Left hindlimb (tissue), 1 donor: ENCODE data around the gene SSRP1.
"Not testable (repeated sequence)": the region's sequence is repeated elsewhere in the genome, so short reads cannot be mapped to it uniquely, and the experiment has no call there.

ENCODE experiments used
- DNase-seq: peaks from one replicate; pipeline ENCODE4 v3.0.0-alpha.2; 2018

The SSRP1 gene

DNA sequence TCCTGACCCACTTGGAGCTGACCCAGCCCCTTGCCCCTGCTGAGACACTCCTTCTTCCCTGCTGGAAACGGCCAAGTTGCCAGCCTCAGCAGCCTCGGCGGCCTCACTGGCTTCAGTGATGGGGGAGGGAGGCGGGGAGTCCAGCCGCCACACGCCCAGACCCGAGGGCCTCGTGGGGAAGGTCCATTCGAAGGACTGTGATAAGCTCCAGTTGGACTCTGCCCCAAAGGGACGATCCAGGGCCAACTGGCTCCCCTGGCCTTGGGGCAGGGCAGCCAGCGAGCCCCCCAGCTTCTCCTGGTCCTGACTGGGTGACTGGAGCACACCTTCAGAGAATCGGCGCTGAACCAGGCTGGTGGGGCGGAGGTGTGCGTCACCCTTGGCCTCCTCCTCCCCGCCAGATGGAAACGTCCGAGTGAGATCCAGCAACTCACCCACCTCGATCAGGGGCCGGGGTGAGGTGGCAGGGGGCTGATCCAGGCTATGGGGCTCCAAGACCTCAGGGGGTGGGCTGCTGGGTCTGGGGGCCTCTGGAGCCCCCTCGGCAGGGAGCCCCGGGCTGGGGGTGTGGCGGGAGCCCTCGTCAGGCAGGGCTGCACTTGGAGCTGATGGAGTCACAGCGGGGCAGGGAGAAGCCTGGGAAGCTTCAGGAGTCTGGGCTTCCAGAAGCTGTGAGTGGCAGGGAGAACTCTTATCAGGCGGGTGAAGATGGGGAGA is 22.5 kb downstream of the SSRP1 start:
- DNase-seq: peak; percentile 31

DNA sequence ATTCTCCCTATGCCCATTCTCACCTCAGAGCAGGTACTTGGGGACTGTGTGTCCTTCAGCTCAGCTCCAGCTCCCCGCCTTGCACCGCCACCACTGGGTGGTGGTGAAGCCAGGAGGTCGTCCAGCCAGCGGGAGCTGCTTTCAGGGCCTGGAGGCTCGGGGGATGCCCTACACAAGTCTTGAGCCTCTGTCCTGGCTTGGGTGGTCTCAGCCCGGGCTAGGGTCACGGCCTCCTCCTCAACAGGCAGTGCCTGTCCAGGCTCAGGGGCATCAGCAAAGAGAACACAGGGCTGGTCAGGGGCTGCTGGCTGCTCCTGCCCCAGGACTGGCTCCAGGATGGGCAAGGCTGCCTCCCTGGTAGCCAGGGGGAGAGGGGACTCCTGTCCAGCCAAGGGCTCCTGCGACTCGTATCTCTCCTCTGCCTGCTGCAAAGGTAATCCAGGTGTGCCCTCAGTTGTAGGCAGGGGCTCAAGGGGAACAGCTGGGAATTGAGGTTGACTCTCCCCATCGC is 23.1 kb downstream of the SSRP1 start:
- peak; percentile 21 for DNase-seq

DNA sequence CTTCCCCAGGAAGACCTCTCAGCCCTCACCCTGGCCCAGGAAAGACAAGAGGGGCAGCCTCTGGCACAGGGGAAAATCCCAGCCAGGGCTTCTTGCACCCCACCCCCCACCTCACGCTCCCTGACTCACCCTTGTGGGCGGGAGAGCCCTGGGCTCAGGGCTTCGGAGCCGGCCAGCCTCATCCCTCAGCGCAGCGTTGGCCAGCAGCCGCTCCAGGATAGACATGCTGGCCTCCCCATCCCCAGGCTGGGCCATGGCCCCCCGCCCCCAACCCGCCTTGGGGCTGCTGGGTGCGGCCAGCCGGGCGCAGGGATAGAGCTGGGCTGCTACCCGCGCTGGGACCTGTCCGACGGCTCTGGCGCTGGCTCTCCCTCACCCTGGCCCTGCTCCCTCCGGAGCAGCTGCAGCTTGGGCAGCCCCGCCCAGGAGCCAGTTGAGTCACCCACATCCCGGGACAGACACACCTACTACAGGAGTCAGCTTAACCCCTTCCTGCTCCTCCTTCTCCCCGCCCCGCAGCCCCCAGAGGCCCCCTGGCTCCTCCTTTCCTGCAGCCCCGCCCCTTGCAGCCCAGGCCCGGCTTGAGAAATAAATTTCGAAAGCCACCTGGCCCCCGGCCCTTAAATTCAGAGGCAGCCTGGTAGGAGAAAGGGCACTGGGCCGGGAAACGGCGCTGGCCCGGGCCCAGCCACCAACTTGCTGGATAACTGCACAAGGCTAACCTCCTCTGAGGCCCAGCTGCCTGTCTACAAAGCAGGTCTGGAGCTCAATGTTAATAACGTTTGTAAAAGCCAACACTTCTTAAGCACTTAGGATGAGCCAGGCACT is 24.4 kb downstream of the SSRP1 start:
- peak; percentile 90 for DNase-seq

DNA sequence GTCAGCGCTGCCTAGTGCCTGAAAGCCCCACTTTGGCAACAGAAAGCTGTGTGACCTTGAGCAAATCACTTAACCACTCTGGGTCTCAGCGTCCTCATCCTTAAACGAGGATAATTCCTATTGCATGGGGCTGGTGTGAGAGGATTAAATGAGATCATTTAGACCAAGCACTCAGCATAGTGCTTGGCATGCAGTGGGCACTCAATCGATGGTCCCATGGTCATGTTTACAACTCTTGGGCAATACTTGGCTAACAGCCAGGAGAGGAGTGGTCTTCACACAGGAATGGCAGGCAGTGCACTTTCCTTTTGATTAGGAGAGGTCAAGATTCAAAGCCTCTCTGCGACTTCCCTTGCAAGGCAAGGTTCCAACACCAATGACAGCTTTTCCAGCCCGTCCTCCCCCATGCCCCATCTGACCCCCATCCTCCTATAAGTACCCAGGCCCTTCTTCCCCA is 25.0 kb downstream of the SSRP1 start:
- DNase-seq: no peak

DNA sequence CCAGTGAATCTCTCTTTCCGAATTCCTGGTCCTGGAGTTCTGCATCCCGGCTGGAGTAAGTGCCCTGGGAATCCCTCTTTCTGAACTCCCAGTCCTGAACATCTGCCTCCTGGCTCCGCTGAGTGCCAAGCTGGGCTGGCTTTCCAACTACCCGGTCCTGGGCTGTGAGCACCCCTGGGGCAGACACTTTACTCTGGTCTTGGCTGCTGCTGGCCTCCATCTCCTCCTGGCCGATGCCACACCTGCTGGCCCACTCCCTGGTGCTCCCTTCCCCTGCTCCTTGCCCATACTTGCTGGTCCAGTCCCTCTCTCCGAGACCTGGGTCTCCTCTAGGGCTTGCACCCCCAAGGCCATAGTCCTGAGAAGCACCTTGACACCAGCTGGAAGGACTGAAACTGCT is 25.6 kb downstream of the SSRP1 start:
- DNase-seq: no peak

DNA sequence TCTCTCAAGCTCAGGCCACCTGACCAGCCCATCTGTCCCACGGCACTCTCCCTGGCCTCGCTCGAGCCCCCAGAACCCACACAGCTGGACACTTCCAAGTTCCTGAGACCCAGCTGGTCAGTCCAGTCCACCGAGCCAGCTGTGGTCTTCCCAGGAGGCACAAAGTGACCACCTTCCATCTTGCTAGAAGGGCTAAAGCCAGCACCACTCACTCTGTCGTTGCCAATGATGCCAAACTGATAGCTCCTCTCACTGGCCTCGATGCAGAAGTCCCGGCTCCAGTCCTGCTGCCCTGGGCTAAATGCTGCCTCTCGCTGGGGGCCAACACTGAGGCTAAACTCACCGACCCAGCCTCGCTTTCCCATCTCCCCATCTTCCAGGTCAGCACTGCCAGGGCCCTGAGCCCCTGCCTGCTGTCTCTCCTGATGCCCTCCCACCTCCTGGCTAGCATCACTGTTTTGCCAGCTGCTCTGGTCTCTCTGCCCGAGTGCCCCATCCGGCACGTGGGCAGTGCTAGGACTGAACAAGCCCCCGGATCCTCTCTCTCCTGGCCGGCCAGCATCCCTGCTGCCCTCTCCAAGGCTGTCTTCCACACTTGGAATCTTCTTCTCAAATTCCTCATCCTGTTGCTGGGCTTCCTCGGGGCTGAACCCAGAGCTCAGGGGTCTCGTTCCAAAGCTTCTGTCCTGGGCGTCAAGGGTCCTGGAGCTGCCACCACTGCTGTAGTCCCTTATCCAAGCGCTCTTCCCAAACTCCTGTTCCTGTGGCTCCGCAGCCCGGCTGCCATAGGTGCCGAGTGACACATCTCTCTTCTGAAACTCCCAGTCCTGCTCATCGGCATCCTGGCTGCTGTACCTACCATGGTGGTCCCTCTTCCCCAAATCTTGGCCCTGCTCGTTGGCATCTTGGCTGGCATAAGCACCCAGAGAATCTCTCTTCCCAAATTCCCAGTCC is 26.3 kb downstream of the SSRP1 start:
- DNase-seq: no peak

DNA sequence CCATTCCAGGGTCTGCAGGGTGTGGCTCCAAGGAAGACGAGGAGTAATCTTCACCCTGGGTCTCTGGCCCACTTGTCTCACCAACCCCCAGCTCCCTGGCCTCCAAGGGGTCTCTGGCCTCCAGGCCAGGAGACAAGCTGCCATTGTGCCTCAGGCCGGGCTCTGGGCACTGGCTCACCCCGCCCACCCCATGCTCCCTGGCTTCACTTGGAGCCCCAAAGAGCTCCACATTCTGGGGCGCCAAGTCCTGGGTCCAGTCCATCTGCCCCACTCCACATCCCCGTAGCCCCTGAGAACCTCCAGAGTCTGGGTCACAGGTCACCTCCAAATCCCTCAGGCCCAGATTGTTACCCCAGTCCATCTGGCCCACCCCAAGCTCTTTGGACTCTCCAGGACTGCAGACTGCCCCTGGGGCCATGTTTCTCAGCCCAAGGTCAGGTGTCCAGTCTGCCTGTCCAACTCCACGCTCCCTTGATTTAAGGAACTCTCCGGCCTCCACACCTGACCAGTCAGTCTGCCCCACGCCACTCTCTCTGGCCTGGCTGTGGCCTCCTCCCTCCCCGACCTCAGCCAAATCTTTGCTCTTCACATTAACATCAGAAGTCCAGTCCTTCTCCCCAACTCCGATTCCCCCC is 27.1 kb downstream of the SSRP1 start:
- no peak for DNase-seq

DNA sequence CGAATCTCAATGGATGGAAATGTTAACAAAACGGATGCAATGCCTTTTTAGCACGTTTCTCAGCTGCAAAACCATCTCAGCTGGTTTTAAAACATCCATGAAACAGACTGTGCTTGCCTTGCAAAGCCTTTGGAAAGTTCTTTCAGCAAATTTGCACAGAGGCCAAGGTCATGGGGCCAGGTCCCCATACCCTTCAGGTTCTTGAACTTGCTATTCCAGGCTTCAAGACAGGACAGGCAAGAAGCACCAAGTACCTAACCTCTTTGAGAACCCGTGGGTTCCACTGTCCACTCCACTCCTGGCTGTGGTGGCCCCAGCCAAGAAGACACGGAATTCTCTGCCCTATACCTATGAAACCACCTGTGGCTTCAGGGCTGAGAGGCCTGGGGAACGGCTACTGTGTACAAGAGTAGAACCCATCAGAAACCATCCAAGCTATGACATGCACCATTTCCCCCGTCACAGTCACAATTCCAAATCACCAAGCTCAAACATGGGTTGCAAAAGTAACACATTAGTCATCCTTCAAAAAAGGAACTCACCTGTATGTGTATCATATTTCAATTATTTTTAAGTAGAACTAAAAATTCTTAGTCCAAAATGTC is 27.9 kb downstream of the SSRP1 start:
- DNase-seq: no peak

DNA sequence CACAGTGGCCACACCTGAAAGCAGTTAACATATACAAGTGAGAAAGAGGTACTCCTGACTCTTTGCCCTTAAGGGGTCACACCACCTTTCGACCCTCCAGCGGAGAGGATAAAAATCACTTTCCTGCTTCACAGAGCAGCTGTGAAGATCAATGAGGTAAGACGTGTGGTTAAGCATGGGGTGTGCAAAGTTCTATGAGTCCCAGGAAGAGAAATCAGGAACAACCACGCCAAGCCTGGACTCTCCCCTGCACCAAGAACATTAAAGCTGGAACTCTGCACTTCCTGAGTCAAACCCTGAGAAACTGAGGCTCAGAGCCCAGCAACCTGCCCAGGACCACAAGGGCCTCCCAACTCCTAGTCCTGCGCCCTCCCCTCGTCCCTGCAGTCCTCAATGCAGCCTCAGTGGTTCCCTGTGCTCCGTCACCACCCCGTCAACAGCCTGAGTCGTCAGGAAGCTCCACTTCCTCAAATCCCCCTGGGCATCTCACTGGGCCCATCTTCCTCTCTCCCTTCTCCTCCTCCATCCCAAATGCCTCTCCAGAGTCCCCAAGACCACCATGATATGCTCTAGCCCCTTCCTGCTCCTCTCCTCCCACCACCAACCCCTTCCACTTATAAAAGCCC is 28.6 kb downstream of the SSRP1 start:
- DNase-seq: no peak

DNA sequence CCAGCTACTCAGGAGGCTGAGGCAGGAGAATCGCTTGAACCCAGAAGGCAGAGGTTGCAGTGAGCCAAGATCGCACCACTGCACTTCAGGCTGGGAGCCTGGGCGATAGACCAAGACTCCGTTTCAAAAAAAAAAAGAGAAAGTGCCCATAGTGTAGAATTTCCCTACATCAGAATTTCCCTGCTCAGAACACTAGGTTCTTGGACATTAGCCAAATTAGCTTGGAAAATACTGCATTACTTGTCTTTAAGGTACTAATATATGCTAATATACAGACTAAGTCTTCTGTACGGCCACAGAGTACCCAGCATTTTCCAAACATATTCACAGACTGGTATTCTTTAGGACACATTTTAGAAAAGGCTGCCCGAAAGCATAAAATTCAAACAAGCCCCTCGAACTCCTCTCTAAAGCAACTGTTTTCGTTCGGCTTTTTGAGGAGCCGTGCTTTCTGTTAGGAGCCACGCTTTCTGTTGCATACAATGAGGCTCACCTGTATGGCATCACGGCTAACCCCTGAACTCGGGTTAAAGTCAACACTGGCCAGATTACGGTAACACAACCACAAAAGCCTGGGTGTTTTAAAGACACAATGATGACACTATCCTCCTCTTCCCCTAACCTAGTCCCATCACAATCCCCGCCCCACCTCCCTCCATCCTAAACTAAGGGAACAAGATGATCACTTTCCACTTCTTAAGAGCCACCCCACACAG is 29.4 kb downstream of the SSRP1 start:
- no peak for DNase-seq

DNA sequence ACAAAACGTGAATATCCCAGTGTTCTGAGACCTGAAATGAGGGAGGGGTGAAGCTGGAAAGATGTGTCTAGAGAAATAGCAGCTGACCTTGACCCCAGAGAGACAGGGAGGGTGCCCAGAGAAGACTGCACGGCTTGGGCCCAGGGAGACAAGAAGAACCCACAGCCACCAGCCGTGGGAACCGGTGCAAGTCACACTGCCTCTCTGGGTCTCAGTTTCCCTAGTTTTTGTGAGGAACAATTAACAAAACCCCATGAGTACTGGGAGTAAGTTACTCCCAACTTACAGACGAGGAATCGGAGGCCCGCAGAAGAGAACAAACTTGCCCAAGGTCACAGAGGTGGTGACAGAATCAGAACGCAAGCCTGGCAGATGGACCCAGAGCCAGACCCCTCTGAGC is 30.2 kb downstream of the SSRP1 start:
- DNase-seq: no peak

DNA sequence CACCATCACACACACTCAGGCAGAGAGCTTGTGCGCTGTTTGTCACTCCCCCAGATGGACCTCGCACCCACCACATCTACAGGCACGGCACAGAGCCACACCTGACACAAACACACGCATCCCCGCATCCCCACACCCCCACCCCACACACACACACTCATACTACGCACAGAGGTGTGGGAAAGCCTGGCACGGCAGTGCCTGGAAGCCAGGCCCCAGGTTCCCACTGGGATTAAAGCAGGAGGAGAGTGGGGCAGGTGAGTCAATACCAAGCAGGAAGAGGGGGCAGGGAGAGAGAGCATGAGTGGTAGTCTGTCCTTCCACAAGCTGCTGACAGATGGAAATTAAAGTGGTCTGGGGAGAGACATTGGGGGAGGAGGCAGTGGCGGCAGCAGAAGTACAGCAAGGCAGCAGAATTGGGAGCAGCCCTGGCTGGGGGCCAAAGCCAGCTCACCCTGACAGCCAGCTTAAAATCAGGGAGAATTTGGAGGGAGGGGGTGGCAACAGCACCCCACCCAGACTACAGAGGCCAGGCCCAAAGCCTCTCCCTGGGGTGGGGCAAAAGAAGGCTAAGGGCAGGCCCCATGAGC is 31.6 kb downstream of the SSRP1 start:
- peak; percentile 50 for DNase-seq

DNA sequence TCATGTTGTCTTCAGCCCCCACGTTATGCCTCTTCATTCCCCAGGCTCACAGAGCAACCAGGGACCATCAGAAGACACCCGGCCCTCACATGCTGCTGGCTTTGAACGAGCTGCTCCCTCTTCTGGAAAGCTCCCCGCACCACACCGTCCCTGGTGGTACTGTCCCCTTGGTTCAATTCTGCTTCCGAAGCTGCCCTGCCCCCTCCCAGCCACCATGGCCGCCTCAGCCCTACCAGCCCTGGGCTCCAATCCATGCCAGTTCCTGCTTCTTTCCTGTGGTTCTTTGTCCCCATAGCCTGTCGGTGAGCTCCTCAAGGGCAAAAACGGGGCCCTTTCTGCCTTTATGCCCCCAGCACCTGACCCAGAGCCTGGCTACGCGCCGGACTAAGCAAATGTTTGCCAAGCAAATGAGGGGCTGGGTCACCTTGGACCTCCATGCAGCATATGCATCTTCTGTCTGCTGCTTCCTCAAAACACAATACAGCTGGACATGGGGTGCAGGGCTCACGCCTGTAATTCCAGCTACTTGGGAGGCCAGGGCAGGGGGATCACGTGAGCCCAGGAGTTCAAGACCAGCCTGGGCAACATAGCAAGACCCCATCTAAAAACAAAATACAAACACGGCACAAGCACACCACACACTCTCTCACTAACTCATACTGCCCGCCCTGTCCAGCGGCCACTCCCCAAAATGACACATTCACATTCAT is 32.3 kb downstream of the SSRP1 start:
- DNase-seq: peak; percentile 26

DNA sequence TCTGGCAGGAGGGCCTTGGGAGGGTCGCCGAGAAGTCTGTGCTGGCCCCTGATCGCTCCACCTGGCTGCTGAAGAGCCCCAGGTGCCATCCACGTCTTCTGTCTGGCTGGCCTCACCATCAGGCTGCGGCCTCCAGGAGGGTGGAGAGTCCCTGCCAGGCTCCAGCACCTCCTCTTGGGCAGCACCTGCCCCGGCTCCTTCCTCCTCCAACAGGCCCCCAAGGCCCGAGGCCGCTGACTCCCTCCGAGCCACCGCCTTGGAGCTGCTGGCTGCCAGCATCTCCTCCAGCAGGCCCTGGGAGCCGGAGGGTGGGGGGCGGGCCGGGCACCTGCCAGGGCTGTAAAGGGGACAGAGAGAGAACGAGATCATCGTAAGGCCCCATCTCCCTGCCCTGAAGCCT is 33.2 kb downstream of the SSRP1 start:
- DNase-seq: peak; percentile 15

DNA sequence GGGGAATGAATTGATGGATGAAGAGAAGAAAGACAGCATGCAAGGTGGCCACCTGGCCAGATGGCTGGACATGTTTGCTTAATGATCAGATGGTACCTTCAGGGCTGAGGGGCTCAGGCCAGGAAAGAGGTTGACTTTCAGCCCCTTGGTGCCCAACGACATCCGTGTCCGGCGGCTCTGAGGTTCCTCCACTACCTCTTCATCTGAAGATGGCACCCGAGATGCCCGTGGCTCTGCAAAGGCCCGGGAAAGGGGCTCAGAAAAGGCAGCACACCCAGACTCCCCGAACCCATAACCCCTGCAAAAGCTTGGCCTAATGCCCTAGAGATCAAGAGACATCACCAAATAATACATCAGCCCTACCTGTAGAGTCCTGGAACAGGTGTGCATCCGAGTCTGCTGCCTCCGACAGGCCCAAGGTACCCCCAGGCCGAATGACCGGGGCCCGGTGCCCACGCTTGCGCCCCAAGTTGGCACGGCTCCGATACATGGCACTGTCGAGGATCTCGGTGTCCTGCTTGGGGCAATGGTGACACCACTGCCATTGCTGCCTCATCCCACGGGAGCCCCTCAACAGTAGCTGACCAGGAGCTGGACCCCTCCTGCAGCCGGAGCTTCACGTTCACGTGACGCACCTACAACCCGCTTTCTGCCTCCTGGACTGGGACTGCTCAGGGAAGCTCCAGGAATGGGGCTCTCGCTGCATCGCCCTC is 33.8 kb downstream of the SSRP1 start:
- DNase-seq: peak; percentile 25

DNA sequence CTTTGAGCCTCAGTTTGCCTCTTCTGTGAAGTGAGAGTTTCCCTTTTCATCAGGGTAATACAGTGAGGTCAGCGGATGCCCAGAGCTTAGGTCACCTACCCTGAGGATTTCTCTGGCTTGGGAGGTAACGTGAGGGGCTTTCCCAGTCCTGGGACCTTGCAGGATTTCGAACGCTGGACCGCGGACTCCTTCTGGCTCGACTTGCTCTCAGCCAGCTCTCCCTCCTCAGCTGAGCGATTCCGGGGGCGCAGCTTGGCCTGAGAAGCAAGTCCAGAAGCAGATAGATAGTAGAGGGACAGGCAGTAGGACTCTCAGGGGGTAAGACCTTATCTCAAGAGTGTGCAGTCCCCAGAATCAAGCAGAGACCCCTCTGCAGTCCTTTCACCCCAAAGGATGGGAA is 34.9 kb downstream of the SSRP1 start:
- DNase-seq: peak; percentile 7

DNA sequence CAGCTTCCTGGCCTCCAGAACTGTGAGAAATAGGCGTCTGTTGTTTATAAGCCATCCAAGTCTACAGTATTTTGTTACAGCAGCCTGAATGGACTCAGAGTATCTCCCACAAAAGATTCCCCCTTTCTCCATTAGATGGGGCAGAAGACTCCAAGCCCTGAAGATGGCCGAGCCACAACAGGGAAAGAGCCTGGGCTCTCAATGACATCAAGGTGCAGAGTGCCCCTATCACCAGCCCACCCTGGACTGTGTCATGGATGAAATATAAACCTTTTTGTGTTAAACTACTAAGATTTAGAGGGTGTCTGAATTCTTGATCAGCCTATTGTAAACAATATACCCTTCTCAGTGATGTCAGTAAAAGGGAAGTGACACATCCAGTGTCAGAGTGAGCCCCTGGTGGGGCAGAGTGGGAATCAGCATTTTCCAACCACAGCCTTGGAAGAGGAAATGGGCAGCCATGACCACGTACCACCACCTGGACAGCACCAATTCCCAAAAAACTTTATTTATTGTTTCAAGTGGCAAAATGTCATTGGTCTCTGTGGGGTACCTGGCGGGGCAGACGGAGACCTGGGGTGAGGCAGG is 36.4 kb downstream of the SSRP1 start:
- no peak for DNase-seq

DNA sequence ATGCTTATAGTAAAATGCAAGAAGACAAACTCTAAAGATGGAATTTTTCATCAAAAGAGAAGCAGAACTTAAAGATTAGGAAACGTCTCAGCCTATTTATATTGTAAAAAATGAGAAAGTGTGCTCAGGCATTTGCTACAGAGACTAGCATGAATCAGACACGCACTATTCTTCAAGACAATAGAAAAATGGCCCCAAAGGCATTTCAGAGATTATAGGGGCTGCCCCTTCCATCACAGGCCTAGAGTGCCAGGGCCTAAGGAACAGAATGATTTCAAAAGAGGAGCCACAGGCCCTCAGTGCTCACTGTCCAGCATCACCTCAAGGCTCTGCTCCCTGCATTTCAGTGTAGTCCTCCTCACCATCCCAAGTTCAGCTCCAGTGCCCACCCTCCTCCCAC is 38.5 kb downstream of the SSRP1 start:
- DNase-seq: no peak

DNA sequence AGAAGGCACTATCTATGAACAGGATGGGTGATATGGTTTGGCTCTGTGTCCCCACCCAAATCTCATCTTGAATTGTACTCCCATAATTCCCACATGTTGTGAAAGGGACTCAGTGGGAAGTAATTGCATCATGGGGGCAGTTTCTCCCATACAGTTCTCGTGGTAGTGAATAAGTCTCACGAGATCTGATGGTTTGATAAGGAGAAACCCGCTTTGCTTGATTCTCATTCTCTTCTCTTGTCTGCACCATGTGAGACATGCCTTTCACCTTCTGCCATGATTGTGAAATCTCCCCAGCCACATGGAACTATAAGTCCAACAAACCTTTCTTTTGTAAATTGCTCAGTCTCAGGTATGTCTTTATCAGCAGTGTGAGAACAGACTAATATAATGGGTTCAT is 39.5 kb downstream of the SSRP1 start:
- not testable (repeated sequence) for DNase-seq
